Type B pancreatic cell (in vitro differentiated cells): ENCODE measurements around the gene RPS19BP1. TPM values are rescaled to one million over a fixed set of nuclear protein-coding genes. Genes with fewer than 3 reads are reported as not detected.

Source experiments
- DNase-seq: peaks from one replicate; pipeline ENCODE4 v3.0.0; 2021; ENCODE audit warnings: mixed read lengths; ENCODE audit not compliant: unreplicated experiment; ENCODE audit errors: extremely low spot score
- H3K27ac Mint-ChIP-seq: 2 replicates; pipeline ENCODE4 v1.8.0; 2021; ENCODE audit warnings: mild to moderate bottlenecking, mixed read lengths
- H3K27me3 Mint-ChIP-seq: 2 replicates; pipeline ENCODE4 v1.8.0; 2021; ENCODE audit warnings: mixed read lengths
- H3K36me3 Mint-ChIP-seq: 2 replicates; pipeline ENCODE4 v1.8.0; 2021; ENCODE audit warnings: mixed read lengths
- H3K4me1 Mint-ChIP-seq: one replicate; pipeline ENCODE4 v1.8.0; 2021; ENCODE audit warnings: mixed read lengths; ENCODE audit not compliant: unreplicated experiment
- H3K4me3 Mint-ChIP-seq: 2 replicates; pipeline ENCODE4 v1.8.0; 2021; ENCODE audit warnings: mild to moderate bottlenecking, mixed read lengths
- H3K9me3 Mint-ChIP-seq: 2 replicates; pipeline ENCODE4 v1.8.0; 2021; ENCODE audit warnings: mixed read lengths
- CTCF ChIP-seq: fragments of 200-600 bp; sonication (generic); conservative IDR thresholded peaks from 2 replicates; pipeline ENCODE4 v1.5.0; 2021; ENCODE audit warnings: antibody characterized with exemption, mild to moderate bottlenecking
- total RNA-seq: library from RNA; stranded (reverse); gene quantifications from 2 replicates; pipeline ENCODE4 v1.2.1, GENCODE V29; 2021; ENCODE audit warnings: low replicate concordance

RPS19BP1 gene
- total RNA-seq, 1 donor from 2014 or later, result 52.3 TPM

GRCh38 chr22:39518996-39519680 is 13.4 kb downstream of the RPS19BP1 start:
- Mint-ChIP-seq H3K27me3 (peaks cover 4% of the 10 kb centered on the region), H3K9me3 (no peaks in the 10 kb centered on the region), H3K36me3 (peaks cover 43% of the 10 kb centered on the region), H3K27ac (peak overlapping the region; percentile 100), H3K4me1 (peaks cover 38% of the 10 kb centered on the region), H3K4me3 (peak overlapping the region; percentile 100)
- no peak for TF ChIP-seq CTCF
- DNase-seq, result no peak

GRCh38 chr22:39518144-39518786 is 14.3 kb downstream of the RPS19BP1 start:
- Mint-ChIP-seq H3K4me1 (peaks cover 36% of the 10 kb centered on the region), H3K9me3 (no peaks in the 10 kb centered on the region), H3K36me3 (peaks cover 40% of the 10 kb centered on the region), H3K27ac (peak overlapping the region; percentile 100), H3K4me3 (peak overlapping the region; percentile 100), H3K27me3 (peaks cover 4% of the 10 kb centered on the region)
- no peak for DNase-seq
- no peak for TF ChIP-seq CTCF

GRCh38 chr22:39517470-39517869 is 15.1 kb downstream of the RPS19BP1 start:
- H3K4me1 Mint-ChIP-seq, result peaks cover 28% of the 10 kb centered on the region
- no peaks in the 10 kb centered on the region for H3K9me3 Mint-ChIP-seq
- DNase-seq, result no peak
- H3K4me3 Mint-ChIP-seq, result peak overlapping the region; percentile 54
- TF ChIP-seq CTCF, result no peak
- H3K27me3 Mint-ChIP-seq, result peaks cover 4% of the 10 kb centered on the region
- H3K27ac Mint-ChIP-seq, result no peak overlapping the region
- peaks cover 34% of the 10 kb centered on the region for H3K36me3 Mint-ChIP-seq

GRCh38 chr22:39515266-39516050 is 17.1 kb downstream of the RPS19BP1 start:
- DNase-seq, result no peak
- no peak for TF ChIP-seq CTCF
- Mint-ChIP-seq H3K4me1 (peaks cover 18% of the 10 kb centered on the region), H3K36me3 (peaks cover 21% of the 10 kb centered on the region), H3K27ac (no peak overlapping the region), H3K4me3 (no peak overlapping the region), H3K27me3 (peaks cover 4% of the 10 kb centered on the region), H3K9me3 (no peaks in the 10 kb centered on the region)

GRCh38 chr22:39514373-39514973 is 18.1 kb downstream of the RPS19BP1 start:
- Mint-ChIP-seq H3K4me1 (peaks cover 14% of the 10 kb centered on the region), H3K36me3 (peaks cover 15% of the 10 kb centered on the region), H3K27ac (peak overlapping the region; percentile 15), H3K4me3 (no peak overlapping the region), H3K9me3 (no peaks in the 10 kb centered on the region), H3K27me3 (no peaks in the 10 kb centered on the region)
- DNase-seq, result no peak
- peak; percentile 82 for TF ChIP-seq CTCF
